B cell (primary cell): ENCODE data around the gene CSMD2. TPM values are rescaled to one million over a fixed set of nuclear protein-coding genes. Genes with fewer than 3 reads are reported as not detected.

Experiments
- ATAC-seq: fragments of 200-7000 bp; cut with Tn5 transposase; one replicate; pipeline ENCODE4 v1.10.0; 2021; ENCODE audit warnings: low read depth, mild to moderate bottlenecking, moderate number of reproducible peaks, moderate library complexity
- CTCF ChIA-PET: fragments of 350-600 bp; sonication (Branson Sonifier 250); formaldehyde crosslinking; loops from one replicate; lab custom pipeline; 2021; ENCODE audit warnings: antibody characterized with exemption, inconsistent platforms; lab: Charles Lee
- POLR2A ChIA-PET: fragments of 350-600 bp; sonication (Branson Sonifier 250); formaldehyde crosslinking; loops from one replicate; lab custom pipeline; 2021; ENCODE audit warnings: antibody characterized with exemption; lab: Charles Lee
- DNase-seq: peaks from one replicate; pipeline ENCODE4 v3.0.0; 2013
- H2AFZ ChIP-seq: 2 replicates; pipeline ENCODE4 v1.6.1; 2012; ENCODE audit warnings: mild to moderate bottlenecking, low read depth, low read length; ENCODE audit not compliant: insufficient read depth, poor library complexity, severe bottlenecking
- H3K27ac ChIP-seq, 2 donors: 1 replicate in 1 of 2; 2 replicates in 1 of 2; pipeline ENCODE4 v1.5.1; 2012 to 2013; ENCODE audit warnings: low read length in 2 of 2, mild to moderate bottlenecking in 2 of 2, moderate library complexity in 1 of 2
- H3K27me3 ChIP-seq, 4 experiments: fragments of 200-600 bp in 1 of 4; sonication (generic) in 1 of 4; replicated peaks in 1 of 4; 1 replicate in 2 of 4; 2 replicates in 2 of 4; pipeline versions ENCODE4 v1.6.1 to v1.7.0; 2013 to 2016; ENCODE audit warnings: low read length in 3 of 4, mild to moderate bottlenecking in 2 of 4, mixed read lengths in 1 of 4, moderate library complexity in 1 of 4; ENCODE audit not compliant: insufficient read depth in 4 of 4, control insufficient read depth in 3 of 4; ENCODE audit errors: control extremely low read depth in 1 of 4
- H3K36me3 ChIP-seq, 2 experiments: replicated peaks in 1 of 2; 1 replicate in 1 of 2; 2 replicates in 1 of 2; pipeline versions ENCODE4 v1.6.1 to v1.7.1; 2013; ENCODE audit warnings: low read length in 1 of 2; ENCODE audit not compliant: insufficient read depth in 2 of 2, control insufficient read depth in 1 of 2; ENCODE audit errors: control extremely low read depth in 1 of 2, extremely low read depth in 1 of 2
- H3K4me1 ChIP-seq, 2 donors: fragments of 200-600 bp in 1 of 2; sonication (generic) in 1 of 2; 1 replicate in 1 of 2; 2 replicates in 1 of 2; pipeline versions ENCODE4 v1.5.1 to v1.6.1; 2013 to 2017; ENCODE audit warnings: low read length in 2 of 2; ENCODE audit not compliant: control insufficient read depth in 2 of 2, insufficient read depth in 2 of 2
- H3K4me2 ChIP-seq: replicated peaks from 2 replicates; pipeline ENCODE3; 2012; ENCODE audit warnings: mild to moderate bottlenecking, low read depth, low read length; ENCODE audit not compliant: poor library complexity, severe bottlenecking
- H3K4me3 ChIP-seq, 5 experiments: fragments of 200-600 bp in 1 of 5; sonication (generic) in 1 of 5; 1 replicate in 3 of 5; 2 replicates in 2 of 5; pipeline versions ENCODE4 v1.5.1 to v1.7.0; 2011 to 2016; ENCODE audit warnings: low read length in 4 of 5, mild to moderate bottlenecking in 4 of 5, low read depth in 2 of 5, control low read depth in 1 of 5, moderate library complexity in 1 of 5; ENCODE audit not compliant: insufficient read depth in 1 of 5; ENCODE audit errors: control extremely low read depth in 1 of 5, extremely low read depth in 1 of 5
- H3K79me2 ChIP-seq: fragments of 200-600 bp; sonication (generic); one replicate; pipeline ENCODE4 v1.6.0; 2016; ENCODE audit warnings: low read length; ENCODE audit not compliant: control insufficient read depth, insufficient read depth
- H3K9ac ChIP-seq: fragments of 200-600 bp; sonication (generic); 2 replicates; pipeline ENCODE4 v1.6.1; 2017; ENCODE audit warnings: mild to moderate bottlenecking, low read length, moderate library complexity
- H3K9me3 ChIP-seq, 3 donors: one replicate each; pipeline versions ENCODE4 v1.6.1 to v1.7.1; 2013; ENCODE audit warnings: low read length in 2 of 3; ENCODE audit not compliant: control insufficient read depth in 2 of 3, insufficient read depth in 1 of 3; ENCODE audit errors: control extremely low read depth in 1 of 3
- H4K20me1 ChIP-seq: 2 replicates; pipeline ENCODE4 v1.6.0; 2012; ENCODE audit warnings: mild to moderate bottlenecking, low read length; ENCODE audit not compliant: insufficient read depth, control insufficient read depth, poor library complexity, severe bottlenecking
- H3K27ac Mint-ChIP-seq: one replicate; pipeline ENCODE4 v1.8.0; 2021; ENCODE audit warnings: mixed read lengths
- H3K27me3 Mint-ChIP-seq: one replicate; pipeline ENCODE4 v1.8.0; 2021; ENCODE audit warnings: mixed read lengths
- H3K4me1 Mint-ChIP-seq: one replicate; pipeline ENCODE4 v1.8.0; 2021; ENCODE audit warnings: mixed read lengths
- H3K4me3 Mint-ChIP-seq: one replicate; pipeline ENCODE4 v1.8.0; 2021; ENCODE audit warnings: mixed read lengths
- H3K9me3 Mint-ChIP-seq: one replicate; pipeline ENCODE4 v1.8.0; 2022; ENCODE audit warnings: mixed read lengths; ENCODE audit not compliant: insufficient read depth
- EZH2 ChIP-seq: IDR thresholded peaks from 2 replicates; pipeline ENCODE4 v1.6.1; 2012; ENCODE audit warnings: borderline replicate concordance, low read depth, mild to moderate bottlenecking, moderate library complexity, low read length; ENCODE audit not compliant: insufficient read depth, poor library complexity, severe bottlenecking
- WGBS: methylation state at CpG from one replicate; pipeline ENCODE4 v1.1.5; 2013; ENCODE audit warnings: missing lambda C conversion rate; ENCODE audit not compliant: insufficient coverage; 5-methylcytosine and 5-hydroxymethylcytosine counted together
- intact Hi-C: fragments of 100-400 bp; cut with micrococcal nuclease; formaldehyde crosslinking; loops from one replicate; pipeline ENCODE4 v1.10.0; 2022
- polyA plus RNA-seq: library from polyadenylated mRNA; depleted of rRNA; stranded (reverse); fragments of >200 nt; gene quantifications from 2 replicates; pipeline ENCODE4 v1.2.3, GENCODE V29; 2012
- total RNA-seq, 2 donors: library from RNA; stranded (reverse); fragments of 120-200 nt in 1 of 2; gene quantifications; 1 replicate in 1 of 2; 2 replicates in 1 of 2; pipeline versions ENCODE4 v1.2.3 to v1.2.4, GENCODE V29; 2013 to 2022
- TF ChIP-seq, protein P1 (sequence below): fragments of 200-600 bp; IDR thresholded peaks from one replicate; pipeline ENCODE4 v1.8.0; 2022; ENCODE audit warnings: antibody characterized with exemption, mild to moderate bottlenecking

Gene CSMD2
- total and polyA plus RNA-seq, 2 donors (not counting 1 experiment from before 2014, with no cell fraction given) = not detected

DNA sequence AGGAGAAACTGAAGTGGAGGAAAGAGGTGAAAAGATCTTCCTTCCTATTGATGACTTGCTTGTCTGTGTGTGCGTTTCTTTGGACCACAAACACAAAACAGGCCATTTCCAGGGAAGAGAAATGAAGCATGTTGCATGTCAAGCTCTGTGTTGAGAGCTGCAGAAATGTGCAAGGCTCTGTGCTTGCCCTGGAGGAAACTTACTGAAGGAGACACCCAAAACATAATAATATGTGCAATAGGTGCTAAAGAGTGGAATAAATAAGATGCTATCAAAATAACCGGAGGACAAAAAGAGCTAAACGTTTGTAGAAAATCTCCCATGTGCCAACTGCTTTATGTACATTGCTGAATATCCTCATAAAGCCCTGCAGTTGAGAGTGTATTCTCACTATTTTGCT, 496.3 kb downstream of the CSMD2 start:
- TF ChIP-seq EZH2 = no peak
- TF ChIP-seq, protein P1, sequence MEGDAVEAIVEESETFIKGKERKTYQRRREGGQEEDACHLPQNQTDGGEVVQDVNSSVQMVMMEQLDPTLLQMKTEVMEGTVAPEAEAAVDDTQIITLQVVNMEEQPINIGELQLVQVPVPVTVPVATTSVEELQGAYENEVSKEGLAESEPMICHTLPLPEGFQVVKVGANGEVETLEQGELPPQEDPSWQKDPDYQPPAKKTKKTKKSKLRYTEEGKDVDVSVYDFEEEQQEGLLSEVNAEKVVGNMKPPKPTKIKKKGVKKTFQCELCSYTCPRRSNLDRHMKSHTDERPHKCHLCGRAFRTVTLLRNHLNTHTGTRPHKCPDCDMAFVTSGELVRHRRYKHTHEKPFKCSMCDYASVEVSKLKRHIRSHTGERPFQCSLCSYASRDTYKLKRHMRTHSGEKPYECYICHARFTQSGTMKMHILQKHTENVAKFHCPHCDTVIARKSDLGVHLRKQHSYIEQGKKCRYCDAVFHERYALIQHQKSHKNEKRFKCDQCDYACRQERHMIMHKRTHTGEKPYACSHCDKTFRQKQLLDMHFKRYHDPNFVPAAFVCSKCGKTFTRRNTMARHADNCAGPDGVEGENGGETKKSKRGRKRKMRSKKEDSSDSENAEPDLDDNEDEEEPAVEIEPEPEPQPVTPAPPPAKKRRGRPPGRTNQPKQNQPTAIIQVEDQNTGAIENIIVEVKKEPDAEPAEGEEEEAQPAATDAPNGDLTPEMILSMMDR = no peak
- Histone ChIP-seq H3K36me3 (no peaks in the 10 kb centered on the region), H3K27ac (no peak overlapping the region), H3K4me3 (no peak overlapping the region), H3K4me1 (no peaks in the 10 kb centered on the region), H3K4me2 (no peak overlapping the region), H3K27me3 (no peaks in the 10 kb centered on the region), H3K79me2 (no peaks in the 10 kb centered on the region), H2AFZ (no peak overlapping the region), H4K20me1 (no peaks in the 10 kb centered on the region), H3K9me3 (peaks cover 0 to 12% (median 0%) of the 10 kb centered on the region in 3 donors), H3K9ac (no peak overlapping the region)
- CTCF ChIA-PET = no interaction called here
- Mint-ChIP-seq H3K27me3 (peaks cover 31% of the 10 kb centered on the region), H3K9me3 (no peaks in the 10 kb centered on the region), H3K4me1 (no peaks in the 10 kb centered on the region), H3K4me3 (no peak overlapping the region), H3K27ac (no peak overlapping the region)
- no peak for DNase-seq
- POLR2A ChIA-PET = no interaction called here
- intact Hi-C loops = no loop called here
- WGBS = 50% methylated on average over 1 of the region's 3 CpGs
- no peak for ATAC-seq

DNA sequence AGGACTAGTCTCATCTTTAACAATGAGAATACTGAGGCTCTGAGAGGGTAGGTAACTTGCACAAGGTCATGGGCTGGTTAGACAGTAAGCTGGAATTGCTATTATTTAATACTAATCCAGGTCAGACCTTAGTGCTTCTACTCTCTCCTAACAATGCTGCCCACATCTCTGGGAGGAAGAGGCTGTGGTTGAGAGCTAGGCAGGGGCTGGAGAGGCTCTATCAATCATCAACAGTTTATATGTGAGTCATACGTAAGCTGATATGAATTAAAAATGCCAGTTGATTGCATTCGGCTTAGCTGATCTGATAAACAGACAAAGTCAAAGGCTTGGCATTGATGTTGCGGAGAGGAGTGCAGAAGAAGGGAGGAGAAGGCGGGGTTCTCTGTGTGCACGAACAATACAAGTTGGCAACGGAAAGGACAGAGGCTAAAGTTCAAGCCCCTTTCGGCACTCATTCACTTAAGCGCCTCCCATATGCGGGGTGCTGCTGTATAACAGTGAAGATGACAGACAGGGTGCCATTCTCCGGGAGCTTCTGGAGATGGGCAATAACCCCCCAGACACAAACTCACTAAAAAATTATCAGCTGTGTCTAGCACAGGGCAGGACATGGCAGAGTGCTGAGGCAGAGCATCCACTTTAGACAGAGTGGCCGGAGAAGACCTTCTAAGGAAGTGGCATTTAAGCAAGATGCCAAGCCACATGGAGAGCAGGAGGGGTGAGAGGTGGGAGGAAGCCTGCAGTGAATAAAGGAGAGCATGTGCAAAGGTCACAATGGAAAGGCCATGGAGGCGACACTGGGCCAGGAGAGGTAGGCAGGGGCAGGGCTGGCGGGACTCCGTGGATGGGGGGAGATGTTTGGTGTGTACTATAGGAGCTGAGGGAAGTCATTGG, 497.4 kb downstream of the CSMD2 start:
- Histone ChIP-seq H3K27me3 (no peaks in the 10 kb centered on the region), H3K36me3 (no peaks in the 10 kb centered on the region), H3K4me1 (no peaks in the 10 kb centered on the region), H3K79me2 (no peaks in the 10 kb centered on the region), H2AFZ (no peak overlapping the region), H3K9ac (no peak overlapping the region), H3K27ac (no peak overlapping the region), H3K4me2 (no peak overlapping the region), H3K9me3 (peaks cover 0 to 12% (median 0%) of the 10 kb centered on the region in 3 donors), H4K20me1 (no peaks in the 10 kb centered on the region), H3K4me3 (no peak overlapping the region)
- Mint-ChIP-seq H3K27ac (no peak overlapping the region), H3K4me3 (no peak overlapping the region), H3K9me3 (no peaks in the 10 kb centered on the region), H3K4me1 (no peaks in the 10 kb centered on the region), H3K27me3 (peaks cover 34% of the 10 kb centered on the region)
- POLR2A ChIA-PET = no interaction called here
- TF ChIP-seq EZH2 = no peak
- TF ChIP-seq, protein P1 = no peak
- intact Hi-C loops = no loop called here
- CTCF ChIA-PET = no interaction called here
- DNase-seq (no peak), ATAC-seq (no peak)
- 79% methylated on average over 7 of the region's 14 CpGs for WGBS
